ENCODE data around the gene DDX39A. TPM values are rescaled to one million over a fixed set of nuclear protein-coding genes. Genes with fewer than 3 reads are reported as not detected.

DDX39A gene
- total and polyA plus RNA-seq, 2 of the 13 experiments (the other 11 are each of a cell fraction or from before 2014, with no cell fraction given): 34.6 to 90.4 TPM

DNA sequence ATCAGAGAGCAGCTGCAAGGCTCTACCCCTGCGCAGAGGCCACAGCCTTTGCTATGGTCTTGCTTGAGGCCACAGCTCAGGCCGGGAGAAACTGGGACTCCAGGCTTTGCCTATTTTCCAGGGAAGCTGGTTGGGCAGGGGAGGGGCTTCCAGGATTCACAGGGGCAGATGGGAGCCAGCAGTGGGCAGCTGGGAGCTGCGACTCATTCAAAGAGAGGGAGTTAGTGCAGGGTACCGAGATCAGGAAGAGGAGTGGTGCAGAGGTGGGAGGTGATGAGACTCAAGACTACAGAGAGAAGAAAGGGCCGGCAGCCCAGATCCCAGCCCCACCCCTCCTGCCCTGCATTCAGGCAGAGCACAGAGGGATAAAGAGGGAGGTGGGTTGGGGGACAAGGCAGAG is 25.8 kb downstream of the DDX39A start:
- Histone ChIP-seq H3K9me3 (ENCODE audit: low read length) (no peaks in the 10 kb centered on the region), H3K79me2 (ENCODE audit: insufficient read depth, low read length) (no peaks in the 10 kb centered on the region), H3K27me3 (ENCODE audit: control insufficient read depth in 1 of 2, insufficient read depth in 2 of 2, low read length in 2 of 2) (peaks cover 0 to 1% of the 10 kb centered on the region in 2 experiments; a peak in 1 of 5 replicates), H3K27ac (ENCODE audit: extremely low read length, insufficient read depth, low read length) (no peak overlapping the region), H3K9ac (ENCODE audit: insufficient read depth, low read depth, low read length) (no peak overlapping the region), H3K36me3 (replicated peaks in 1 of 2; ENCODE audit: control insufficient read depth in 1 of 2, insufficient read depth in 2 of 2, low read length in 2 of 2) (no peaks in the 10 kb centered on the region), H3K4me3 (replicated peaks in 1 of 3; ENCODE audit: insufficient read depth in 1 of 3, low read depth in 2 of 3, low read length in 3 of 3) (no peak overlapping the region), H3K4me1 (ENCODE audit: insufficient read depth, low read length) (0 out of 2 replicates have a peak, but pooled peaks cover 7% of the 10 kb centered on the region), H2AFZ (ENCODE audit: low read length) (no peak overlapping the region), H4K20me1 (ENCODE audit: insufficient read depth, low read length) (no peaks in the 10 kb centered on the region), H3K4me2 (ENCODE audit: low read depth, low read length) (no peak overlapping the region)
- WGBS (ENCODE audit: low lambda C conversion rate): 76% methylated on average over 5 of the region's 5 CpGs
- no TSS peak for BruUV-seq (replicated peaks)
- no peak for ATAC-seq
- ChIA-PET POLR2A (no interaction called here), CTCF (ENCODE audit: low intra/inter-chr PET ratio, low total read pairs) (no interaction called here)
- DNase-seq (ENCODE audit: low spot score): no peak
- TF ChIP-seq ZNF343 (CRISPR knock-in tag; IDR thresholded peaks at IDR 0.05) (no peak), SNAPC4 (CRISPR knock-in tag; IDR thresholded peaks at IDR 0.05) (no peak), RFX3 (CRISPR knock-in tag; IDR thresholded peaks at IDR 0.05) (no peak), ZNF558 (CRISPR knock-in tag; IDR thresholded peaks at IDR 0.05; ENCODE audit: borderline replicate concordance) (no peak), ZNF12 (CRISPR knock-in tag; IDR thresholded peaks at IDR 0.05) (no peak), TSC22D2 (CRISPR knock-in tag; IDR thresholded peaks at IDR 0.05; ENCODE audit: borderline replicate concordance) (no peak), NPAS2 (CRISPR knock-in tag; IDR thresholded peaks at IDR 0.05; ENCODE audit: borderline replicate concordance) (no peak)
- TF ChIP-seq, protein P1, sequence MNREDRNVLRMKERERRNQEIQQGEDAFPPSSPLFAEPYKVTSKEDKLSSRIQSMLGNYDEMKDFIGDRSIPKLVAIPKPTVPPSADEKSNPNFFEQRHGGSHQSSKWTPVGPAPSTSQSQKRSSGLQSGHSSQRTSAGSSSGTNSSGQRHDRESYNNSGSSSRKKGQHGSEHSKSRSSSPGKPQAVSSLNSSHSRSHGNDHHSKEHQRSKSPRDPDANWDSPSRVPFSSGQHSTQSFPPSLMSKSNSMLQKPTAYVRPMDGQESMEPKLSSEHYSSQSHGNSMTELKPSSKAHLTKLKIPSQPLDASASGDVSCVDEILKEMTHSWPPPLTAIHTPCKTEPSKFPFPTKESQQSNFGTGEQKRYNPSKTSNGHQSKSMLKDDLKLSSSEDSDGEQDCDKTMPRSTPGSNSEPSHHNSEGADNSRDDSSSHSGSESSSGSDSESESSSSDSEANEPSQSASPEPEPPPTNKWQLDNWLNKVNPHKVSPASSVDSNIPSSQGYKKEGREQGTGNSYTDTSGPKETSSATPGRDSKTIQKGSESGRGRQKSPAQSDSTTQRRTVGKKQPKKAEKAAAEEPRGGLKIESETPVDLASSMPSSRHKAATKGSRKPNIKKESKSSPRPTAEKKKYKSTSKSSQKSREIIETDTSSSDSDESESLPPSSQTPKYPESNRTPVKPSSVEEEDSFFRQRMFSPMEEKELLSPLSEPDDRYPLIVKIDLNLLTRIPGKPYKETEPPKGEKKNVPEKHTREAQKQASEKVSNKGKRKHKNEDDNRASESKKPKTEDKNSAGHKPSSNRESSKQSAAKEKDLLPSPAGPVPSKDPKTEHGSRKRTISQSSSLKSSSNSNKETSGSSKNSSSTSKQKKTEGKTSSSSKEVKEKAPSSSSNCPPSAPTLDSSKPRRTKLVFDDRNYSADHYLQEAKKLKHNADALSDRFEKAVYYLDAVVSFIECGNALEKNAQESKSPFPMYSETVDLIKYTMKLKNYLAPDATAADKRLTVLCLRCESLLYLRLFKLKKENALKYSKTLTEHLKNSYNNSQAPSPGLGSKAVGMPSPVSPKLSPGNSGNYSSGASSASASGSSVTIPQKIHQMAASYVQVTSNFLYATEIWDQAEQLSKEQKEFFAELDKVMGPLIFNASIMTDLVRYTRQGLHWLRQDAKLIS (CRISPR knock-in tag; IDR thresholded peaks at IDR 0.05): no peak
- intact Hi-C loops (cut with micrococcal nuclease; ENCODE audit: unreplicated experiment): no loop called here
- in situ Hi-C loops (cut with HindIII; ENCODE audit: extremely low pct_ligation_motif_present, low pct_unique_long_range_greater_than_20kb): no loop called here
- no peak for FAIRE-seq
